K562 (cell line): Measurements from ENCODE around the gene MIEF1. TPM values are rescaled to one million over a fixed set of nuclear protein-coding genes. Genes with fewer than 3 reads are reported as not detected.

Experiments used
- ATAC-seq: fragments of 200-7000 bp; cut with Tn5 transposase; 3 replicates; pipeline ENCODE4 v1.9.1; 2020; ENCODE audit warnings: moderate library complexity
- BruUV-seq: library from RNA; stranded (reverse); fragments of 400-500 nt; replicated peaks from 2 replicates; lab custom pipeline; 2021; lab: Mats Ljungman, UMichigan
- CTCF ChIA-PET: fragments of 300-600 bp; formaldehyde crosslinking; extraction: SDS; loops from one replicate; lab custom pipeline; 2021; ENCODE audit warnings: low intra/inter-chr PET ratio; lab: Yijun Ruan, JAX
- POLR2A ChIA-PET: fragments of 300-600, 350-650 bp; sonication (Branson Sonifier 250); formaldehyde crosslinking; extraction: SDS; loops from one replicate; lab custom pipeline; 2021; ENCODE audit warnings: antibody characterized with exemption, inconsistent platforms; lab: Yijun Ruan, JAX
- DNase-seq, 4 experiments: peaks; one replicate each; pipeline versions ENCODE4 v3.0.0 to v3.0.0-alpha.2; 2011 to 2018; ENCODE audit warnings: low spot score in 3 of 4, mixed read lengths in 3 of 4; ENCODE audit errors: extremely low read depth in 1 of 4
- FAIRE-seq: peaks from 2 replicates; lab custom pipeline; 2011; peaks lifted over from hg19 to GRCh38; lab: Jason Lieb, UNC
- H2AFZ ChIP-seq: 2 replicates; pipeline ENCODE4 v1.6.0; 2011; ENCODE audit warnings: low read depth, low read length, control low read depth, inconsistent platforms
- H3K27ac ChIP-seq: fragments of 200-600 bp; 3 replicates; pipeline ENCODE4 v1.8.0; 2011; ENCODE audit warnings: low read depth, mild to moderate bottlenecking, control low read depth, inconsistent platforms, low read length, moderate library complexity, mixed read lengths; ENCODE audit errors: extremely low read depth
- H3K27me3 ChIP-seq, 2 experiments: fragments of 300-600 bp in 1 of 2; 2 replicates in 1 of 2; 3 replicates in 1 of 2; pipeline versions ENCODE4 v1.6.0 to v1.8.0; 2011; ENCODE audit warnings: inconsistent platforms in 2 of 2, low read length in 2 of 2, mild to moderate bottlenecking in 1 of 2, mixed read lengths in 1 of 2, moderate library complexity in 1 of 2; ENCODE audit not compliant: control insufficient read depth in 2 of 2, insufficient read depth in 2 of 2
- H3K36me3 ChIP-seq: fragments of 300-600 bp; 3 replicates; pipeline ENCODE4 v1.8.0; 2011; ENCODE audit warnings: mild to moderate bottlenecking, low read length, inconsistent platforms; ENCODE audit not compliant: control insufficient read depth, insufficient read depth
- H3K4me1 ChIP-seq, 2 experiments: fragments of 200-600 bp in 1 of 2; replicated peaks in 1 of 2; 2 replicates in 1 of 2; 3 replicates in 1 of 2; pipeline versions ENCODE4 v1.5.1 to v1.8.0; 2011; ENCODE audit warnings: inconsistent platforms in 2 of 2, low read length in 2 of 2, mild to moderate bottlenecking in 1 of 2, mixed read lengths in 1 of 2, moderate library complexity in 1 of 2; ENCODE audit not compliant: control insufficient read depth in 2 of 2, insufficient read depth in 2 of 2
- H3K4me2 ChIP-seq: 2 replicates; pipeline ENCODE4 v1.6.1; 2011; ENCODE audit warnings: low read length, control low read depth, inconsistent platforms, mixed read lengths; ENCODE audit not compliant: insufficient read depth
- H3K4me3 ChIP-seq: fragments of 200-600 bp; sonication (generic), shearing (Covaris generic); 2 replicates; pipeline ENCODE4 v1.5.1; 2016; ENCODE audit warnings: control low read depth, inconsistent platforms
- H3K79me2 ChIP-seq: fragments of 200-600 bp; 3 replicates; pipeline ENCODE4 v1.8.0; 2011; ENCODE audit warnings: low read length, inconsistent platforms; ENCODE audit not compliant: control insufficient read depth, insufficient read depth
- H3K9ac ChIP-seq, 2 experiments: 2 replicates each; pipeline versions ENCODE4 v1.6.0 to v1.6.1; 2011; ENCODE audit warnings: low read depth in 2 of 2, low read length in 2 of 2, control low read depth in 1 of 2, inconsistent platforms in 1 of 2, mild to moderate bottlenecking in 1 of 2, mixed read lengths in 1 of 2; ENCODE audit not compliant: insufficient read depth in 1 of 2
- H3K9me1 ChIP-seq: one replicate; pipeline ENCODE4 v1.6.0; 2011; ENCODE audit warnings: inconsistent platforms, mild to moderate bottlenecking, low read length, moderate library complexity; ENCODE audit not compliant: control insufficient read depth, insufficient read depth
- H3K9me3 ChIP-seq: replicated peaks from 2 replicates; pipeline ENCODE4 v1.5.1; 2011; ENCODE audit warnings: low read depth, low read length, inconsistent platforms; ENCODE audit not compliant: control insufficient read depth, insufficient read depth
- H4K20me1 ChIP-seq: replicated peaks from 2 replicates; pipeline ENCODE4 v1.6.1; 2011; ENCODE audit warnings: low read length, inconsistent platforms, mixed read lengths; ENCODE audit not compliant: control insufficient read depth, insufficient read depth
- HEY1 ChIP-seq: fragments of 250-450 bp; sonication (Bioruptor Pico); IDR thresholded peaks from 2 replicates; pipeline ENCODE4 v1.5.0; 2020; ENCODE audit warnings: mild to moderate bottlenecking, moderate library complexity, borderline replicate concordance
- KAT7 ChIP-seq: sonication (generic); formaldehyde crosslinking; IDR thresholded peaks from 2 replicates; pipeline ENCODE4 v1.8.0; 2022; ENCODE audit warnings: missing genetic modification reagents, mild to moderate bottlenecking, borderline replicate concordance
- MBD2 ChIP-seq: sonication (generic); IDR thresholded peaks from 2 replicates; pipeline ENCODE4 v1.6.1; 2016; ENCODE audit warnings: low read depth, borderline replicate concordance
- NBN ChIP-seq: fragments of 450-650 bp; IDR thresholded peaks from 2 replicates; pipeline ENCODE4 v1.6.1; 2016; ENCODE audit warnings: low read depth, mild to moderate bottlenecking
- OTX1 ChIP-seq: fragments of 450-650 bp; formaldehyde crosslinking; IDR thresholded peaks from 2 replicates; pipeline ENCODE4 v1.4.0; 2022; ENCODE audit warnings: mild to moderate bottlenecking
- POLR2G ChIP-seq: fragments of 200-400 bp; formaldehyde crosslinking; IDR thresholded peaks from 2 replicates; pipeline ENCODE4 v1.6.1; 2017; ENCODE audit warnings: low read depth, mild to moderate bottlenecking, antibody characterized with exemption, low read length, moderate library complexity
- SMAD2 ChIP-seq: fragments of 150-350 bp; IDR thresholded peaks from 2 replicates; pipeline ENCODE4 v1.6.1; 2014; ENCODE audit warnings: low read depth, mild to moderate bottlenecking, low read length
- TOE1 ChIP-seq, 2 experiments: fragments of 450-650 bp in 1 of 2; sonication (generic) in 1 of 2; formaldehyde crosslinking in 1 of 2; IDR thresholded peaks; 2 replicates each; pipeline versions ENCODE4 v1.7.1 to v1.8.0; 2016 to 2022; ENCODE audit warnings: borderline replicate concordance in 2 of 2, mild to moderate bottlenecking in 2 of 2, antibody characterized with exemption in 1 of 2, inconsistent platforms in 1 of 2, low read depth in 1 of 2, missing genetic modification reagents in 1 of 2, moderate library complexity in 1 of 2
- ZC3H4 ChIP-seq: sonication (generic); formaldehyde crosslinking; IDR thresholded peaks from 2 replicates; pipeline ENCODE4 v1.9.0; 2021; ENCODE audit warnings: missing genetic modification reagents, borderline replicate concordance
- ZNF384 ChIP-seq: IDR thresholded peaks from 2 replicates; pipeline ENCODE4 v1.6.1; 2012; ENCODE audit warnings: low read depth, low read length, improper control_type of control experiment
- WGBS: fragments of 100-300 bp; shearing (Covaris generic); methylation state at CpG from one replicate; pipeline ENCODE4 v1.1.6; 2016; ENCODE audit warnings: low coverage, mixed read lengths; ENCODE audit not compliant: insufficient coverage; ENCODE audit errors: missing lambda C conversion rate; 5-methylcytosine and 5-hydroxymethylcytosine counted together
- in situ Hi-C: fragments of 300-500 bp; cut with MboI; formaldehyde crosslinking; loops from 4 replicates; pipeline ENCODE4 v1.15.0; 2018; ENCODE audit warnings: inconsistent platforms, mixed read lengths
- intact Hi-C: fragments of 100-400 bp; cut with micrococcal nuclease; formaldehyde crosslinking; loops from 2 replicates; pipeline ENCODE4 v1.14.2; 2022
- polyA plus RNA-seq, 8 experiments: library from polyadenylated mRNA; depleted of rRNA in 4 of 8; stranded (reverse) in 5 of 8; unstranded in 3 of 8; fragments of >200 nt; fragmentation: Nextera tagmentation in 2 of 8; fragmentation: Illumina TruSeq in 1 of 8; extraction: Ambion mirVana in 2 of 8; extraction: Trizol in 1 of 8; gene quantifications; 2 replicates each; pipeline versions ENCODE4 v1.2.1 to v1.2.3, GENCODE V29; 2011 to 2014; ENCODE audit warnings: inconsistent platforms in 1 of 8, missing spikeins in 1 of 8
- total RNA-seq, 7 experiments: library from RNA; depleted of rRNA in 6 of 7; stranded (reverse); fragments of >200 nt in 6 of 7; fragmentation: Illumina TruSeq in 2 of 7; extraction: Trizol in 2 of 7; gene quantifications; 2 replicates each; pipeline versions ENCODE4 v1.2.1 to v1.2.3, GENCODE V29; 2011 to 2021; ENCODE audit warnings: low replicate concordance in 1 of 7
- TF ChIP-seq, protein P1 (sequence below), 3 experiments: IDR thresholded peaks in 2 of 3; conservative IDR thresholded peaks in 1 of 3; 2 replicates each; pipeline ENCODE4 v1.5.1; 2011 to 2012; ENCODE audit warnings: low read length in 3 of 3, mild to moderate bottlenecking in 3 of 3, control low read depth in 2 of 3, improper control_type of control experiment in 1 of 3, inconsistent platforms in 1 of 3, low read depth in 1 of 3, mixed read lengths in 1 of 3, moderate library complexity in 1 of 3; ENCODE audit not compliant: insufficient read depth in 2 of 3

MIEF1 gene
- total and polyA plus RNA-seq, 9 of the 15 experiments (the other 6 are each of a cell fraction or from before 2014, with no cell fraction given): 10.9 to 51.8 (median 25.5) TPM

DNA sequence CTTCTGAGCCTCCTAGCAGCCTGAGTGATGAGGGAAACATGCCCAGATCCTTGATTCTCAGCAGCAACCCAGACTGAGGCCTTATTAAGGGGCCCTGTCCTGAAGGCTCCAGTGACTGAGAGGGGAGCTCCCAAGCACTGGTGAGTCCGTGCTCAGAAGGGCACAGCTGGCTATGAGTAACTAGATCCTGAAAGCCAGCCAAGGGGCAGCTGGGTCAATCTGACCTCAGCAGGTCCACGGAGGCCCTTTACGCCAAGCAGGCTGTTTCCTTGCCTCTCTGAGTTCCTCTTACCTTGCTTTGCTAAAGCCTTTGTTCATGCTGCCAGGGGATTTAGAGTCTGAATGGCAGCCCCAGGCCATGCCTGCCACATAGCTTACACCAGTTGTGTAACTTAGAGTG, 19.3 kb upstream of the MIEF1 start:
- FAIRE-seq: no peak
- TF ChIP-seq MBD2: no peak
- no peak for TF ChIP-seq KAT7 (CRISPR knock-in tag)
- TF ChIP-seq, all 486 proteins: peak for 0
- Histone ChIP-seq H3K9me1 (no peaks in the 10 kb centered on the region), H3K27ac (no peak overlapping the region), H4K20me1 (no peaks in the 10 kb centered on the region), H3K27me3 (no peaks in the 10 kb centered on the region), H3K36me3 (peaks cover 3% of the 10 kb centered on the region; the same call in 2 of the 3 replicates), H3K4me3 (no peak overlapping the region), H3K4me2 (no peak overlapping the region), H3K9me3 (no peaks in the 10 kb centered on the region), H3K79me2 (peaks cover 7% of the 10 kb centered on the region; the same call in 1 of the 3 replicates), H3K4me1 (peaks cover 7 to 48% of the 10 kb centered on the region in 2 experiments; a peak in 4 of 5 replicates), H2AFZ (no peak overlapping the region), H3K9ac (peak overlapping the region in 1 of 2 experiments; percentile 73; a peak in 1 of 4 replicates)
- WGBS: 66% methylated on average over 3 of the region's 3 CpGs
- BruUV-seq: no TSS peak
- ChIA-PET POLR2A (interaction anchor here (0.6 to 3.3 kb wide), 5 partner anchors 18 to 535 kb away, joined by 3 to 17 read pairs (median 3); no protein-coding TSS in a partner anchor), CTCF (no interaction called here)
- DNase-seq (no peak), ATAC-seq (no peak)
- in situ Hi-C loops: no loop called here
- intact Hi-C loops: no loop called here

DNA sequence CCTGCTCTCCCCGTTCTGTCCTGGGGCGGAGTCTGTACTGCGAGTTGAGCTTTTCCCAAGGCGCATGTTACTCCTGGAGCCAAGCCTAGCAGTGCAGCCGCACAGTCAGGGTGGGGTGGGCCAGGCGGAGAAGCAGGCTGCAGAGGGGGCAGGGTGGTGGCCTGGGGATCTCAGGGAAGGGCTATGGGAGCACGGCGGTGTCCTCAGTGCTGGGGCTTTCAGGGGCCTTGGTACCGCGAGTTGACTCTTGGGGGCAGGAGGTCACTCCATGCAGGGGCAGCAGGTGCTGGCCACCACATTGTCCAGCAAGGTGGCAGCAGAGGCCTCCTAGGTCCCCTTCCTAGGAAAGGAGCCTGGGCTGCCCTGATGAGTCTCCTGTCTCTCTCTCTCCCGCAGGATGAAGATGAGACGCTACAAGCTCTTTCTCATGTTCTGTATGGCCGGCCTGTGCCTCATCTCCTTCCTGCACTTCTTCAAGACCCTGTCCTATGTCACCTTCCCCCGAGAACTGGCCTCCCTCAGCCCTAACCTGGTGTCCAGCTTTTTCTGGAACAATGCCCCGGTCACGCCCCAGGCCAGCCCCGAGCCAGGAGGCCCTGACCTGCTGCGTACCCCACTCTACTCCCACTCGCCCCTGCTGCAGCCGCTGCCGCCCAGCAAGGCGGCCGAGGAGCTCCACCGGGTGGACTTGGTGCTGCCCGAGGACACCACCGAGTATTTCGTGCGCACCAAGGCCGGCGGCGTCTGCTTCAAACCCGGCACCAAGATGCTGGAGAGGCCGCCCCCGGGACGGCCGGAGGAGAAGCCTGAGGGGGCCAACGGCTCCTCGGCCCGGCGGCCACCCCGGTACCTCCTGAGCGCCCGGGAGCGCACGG, 14.9 kb upstream of the MIEF1 start:
- Histone ChIP-seq H3K9me1 (no peaks in the 10 kb centered on the region), H2AFZ (no peak overlapping the region), H3K36me3 (peaks cover 10% of the 10 kb centered on the region; the same call in 1 of the 3 replicates), H3K4me2 (peak overlapping the region; percentile 37), H3K27me3 (no peaks in the 10 kb centered on the region), H3K9me3 (no peaks in the 10 kb centered on the region), H3K79me2 (peaks cover 26% of the 10 kb centered on the region; the same call in 2 of the 3 replicates), H3K27ac (peak overlapping the region; percentile 44; the same call in 2 of the 3 replicates), H3K4me1 (peaks cover 29 to 53% of the 10 kb centered on the region in 2 experiments), H3K4me3 (no peak overlapping the region), H4K20me1 (no peaks in the 10 kb centered on the region), H3K9ac (peak overlapping the region; percentile 20 to 32; a peak in 3 of 4 replicates)
- DNase-seq: peak; percentile 57 to 77 (median 62)
- ATAC-seq: peak; percentile 67
- POLR2A ChIA-PET: interaction anchor here (0.6 to 1.5 kb wide), 5 partner anchors 9 to 169 kb away, joined by 3 to 4 read pairs (median 3); partner anchors contain the start of gene RPL3
- peak; percentile 87 for FAIRE-seq
- no TSS peak for BruUV-seq
- in situ Hi-C loops (no loop called here), intact Hi-C loops (loop anchor here (2.0 kb wide), 1 partner anchor 22 kb away; no protein-coding TSS in a partner anchor)
- WGBS: 58% methylated on average over 23 of the region's 45 CpGs
- CTCF ChIA-PET: interaction anchor here (0.7 kb wide), 1 partner anchor 42 kb away, joined by 3 read pairs; no protein-coding TSS in a partner anchor
- TF ChIP-seq HEY1 (CRISPR knock-in tag): no peak
- no peak for TF ChIP-seq SMAD2
- TF ChIP-seq, protein P1, sequence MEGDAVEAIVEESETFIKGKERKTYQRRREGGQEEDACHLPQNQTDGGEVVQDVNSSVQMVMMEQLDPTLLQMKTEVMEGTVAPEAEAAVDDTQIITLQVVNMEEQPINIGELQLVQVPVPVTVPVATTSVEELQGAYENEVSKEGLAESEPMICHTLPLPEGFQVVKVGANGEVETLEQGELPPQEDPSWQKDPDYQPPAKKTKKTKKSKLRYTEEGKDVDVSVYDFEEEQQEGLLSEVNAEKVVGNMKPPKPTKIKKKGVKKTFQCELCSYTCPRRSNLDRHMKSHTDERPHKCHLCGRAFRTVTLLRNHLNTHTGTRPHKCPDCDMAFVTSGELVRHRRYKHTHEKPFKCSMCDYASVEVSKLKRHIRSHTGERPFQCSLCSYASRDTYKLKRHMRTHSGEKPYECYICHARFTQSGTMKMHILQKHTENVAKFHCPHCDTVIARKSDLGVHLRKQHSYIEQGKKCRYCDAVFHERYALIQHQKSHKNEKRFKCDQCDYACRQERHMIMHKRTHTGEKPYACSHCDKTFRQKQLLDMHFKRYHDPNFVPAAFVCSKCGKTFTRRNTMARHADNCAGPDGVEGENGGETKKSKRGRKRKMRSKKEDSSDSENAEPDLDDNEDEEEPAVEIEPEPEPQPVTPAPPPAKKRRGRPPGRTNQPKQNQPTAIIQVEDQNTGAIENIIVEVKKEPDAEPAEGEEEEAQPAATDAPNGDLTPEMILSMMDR (IDR thresholded peaks at IDR 0.05 in 2 of 3, conservative IDR thresholded peaks at IDR 0.05 in 1 of 3; ENCODE audit: insufficient read depth in 2 of 3, low read depth in 1 of 3, low read length in 3 of 3): peak; percentile 20 to 25 (median 22); a peak in 4 of 6 replicates
- no peak for TF ChIP-seq TOE1 (IDR thresholded peaks at IDR 0.05; ENCODE audit: borderline replicate concordance)
- no peak for TF ChIP-seq TOE1 (CRISPR knock-in tag; IDR thresholded peaks at IDR 0.05; ENCODE audit: borderline replicate concordance, low read depth)
- peak; percentile 20; the same call in 1 of the 2 replicates for TF ChIP-seq POLR2G
- TF ChIP-seq ZNF384: no peak
- no peak for TF ChIP-seq OTX1 (CRISPR knock-in tag)
- TF ChIP-seq NBN: no peak
- no peak for TF ChIP-seq ZC3H4 (CRISPR knock-in tag)
